ENCODE results near the gene PDGFRB. TPM values are rescaled to one million over a fixed set of nuclear protein-coding genes. Genes with fewer than 3 reads are reported as not detected.
A peak's percentile ranks its signal among the peaks of the same experiment; 100 is the strongest.

PDGFRB gene
- total and polyA plus RNA-seq, 9 of the 15 experiments (the other 6 are each of a cell fraction or from before 2014, with no cell fraction given): 0.01 to 1.5 (median 0.09) TPM; not detected in 3

DNA sequence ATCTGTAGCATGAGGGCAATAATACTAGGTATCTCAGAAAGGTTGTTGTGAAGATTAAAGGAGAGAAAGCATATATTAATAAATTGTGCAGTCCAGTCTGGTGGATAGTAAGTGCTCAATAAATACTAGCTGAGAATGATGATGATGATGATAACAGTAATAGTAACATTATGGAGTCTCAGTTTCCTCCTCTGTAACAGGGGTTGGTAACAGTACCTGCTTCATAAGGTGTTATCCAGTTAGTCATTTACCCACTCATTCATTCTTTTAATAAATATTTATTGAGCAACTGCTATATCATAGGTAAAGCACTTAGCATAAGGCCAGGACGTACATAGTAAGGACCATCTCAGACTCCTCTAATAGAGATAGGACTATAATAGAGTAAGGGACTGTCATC lies 41.8 kb upstream of the PDGFRB start:
- no TSS peak for BruUV-seq (replicated peaks)
- WGBS (ENCODE audit: insufficient coverage, low coverage, missing lambda C conversion rate): 6% methylated on average over 1 of the region's 1 CpG
- no peak overlapping the region for H3K4me2 ChIP-seq (ENCODE audit: insufficient read depth, low read length)
- H3K4me3 ChIP-seq: no peak overlapping the region
- H3K36me3 ChIP-seq (ENCODE audit: control insufficient read depth, insufficient read depth, low read length): no peaks in the 10 kb centered on the region
- H2AFZ ChIP-seq (ENCODE audit: low read depth, low read length): no peak overlapping the region
- no peaks in the 10 kb centered on the region for H3K79me2 ChIP-seq (ENCODE audit: control insufficient read depth, insufficient read depth, low read length)
- ChIA-PET POLR2A (interaction anchor here (0.6 to 1.6 kb wide), 3 partner anchors 9 to 246 kb away, joined by 3 to 4 read pairs (median 3); no protein-coding TSS in a partner anchor), CTCF (ENCODE audit: low intra/inter-chr PET ratio) (no interaction called here)
- no peak for DNase-seq (ENCODE audit: extremely low read depth in 1 of 4, low spot score in 3 of 4)
- no peak for FAIRE-seq
- H3K27ac ChIP-seq (ENCODE audit: extremely low read depth, low read depth, low read length): no peak overlapping the region
- no peaks in the 10 kb centered on the region for H3K9me1 ChIP-seq (ENCODE audit: control insufficient read depth, insufficient read depth, low read length)
- H3K27me3 ChIP-seq (ENCODE audit: control insufficient read depth in 2 of 2, insufficient read depth in 2 of 2, low read length in 2 of 2): peaks cover 39 to 78% of the 10 kb centered on the region in 2 experiments
- H3K9me3 ChIP-seq (replicated peaks; ENCODE audit: control insufficient read depth, insufficient read depth, low read depth, low read length): no peaks in the 10 kb centered on the region
- peaks cover 11% of the 10 kb centered on the region for H4K20me1 ChIP-seq (replicated peaks; ENCODE audit: control insufficient read depth, insufficient read depth, low read length)
- H3K4me1 ChIP-seq (replicated peaks in 1 of 2; ENCODE audit: control insufficient read depth in 2 of 2, insufficient read depth in 2 of 2, low read length in 2 of 2): peaks cover 0 to 6% of the 10 kb centered on the region in 2 experiments; a peak in 1 of 5 replicates
- in situ Hi-C loops (cut with MboI): no loop called here
- no peak for ATAC-seq
- intact Hi-C loops (cut with micrococcal nuclease): no loop called here
- H3K9ac ChIP-seq (ENCODE audit: insufficient read depth in 1 of 2, low read depth in 2 of 2, low read length in 2 of 2): no peak overlapping the region
- no peak for TF ChIP-seq GTF2A2 (tag; IDR thresholded peaks at IDR 0.05)
- peak; percentile 48 for TF ChIP-seq RBM25 (IDR thresholded peaks at IDR 0.05; ENCODE audit: low read depth, low read length, severe bottlenecking)

DNA sequence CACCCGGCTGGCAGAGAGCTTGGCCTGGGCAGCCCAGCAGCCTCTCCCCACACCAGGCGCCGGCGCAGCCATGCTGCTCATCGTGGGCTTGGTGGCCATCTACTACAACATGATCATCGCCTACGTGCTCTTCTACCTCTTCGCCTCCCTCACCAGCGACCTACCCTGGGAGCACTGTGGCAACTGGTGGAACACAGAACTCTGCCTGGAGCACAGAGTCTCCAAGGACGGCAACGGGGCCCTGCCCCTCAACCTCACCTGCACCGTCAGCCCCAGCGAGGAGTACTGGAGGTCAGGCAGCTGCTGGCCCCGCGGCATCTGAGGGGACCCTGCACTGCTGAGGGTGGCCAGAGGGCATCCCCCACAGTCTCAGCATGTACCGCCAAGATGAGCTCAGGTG lies 41.3 kb upstream of the PDGFRB start:
- 4% methylated on average over 16 of the region's 16 CpGs for WGBS (ENCODE audit: insufficient coverage, low coverage, missing lambda C conversion rate)
- Histone ChIP-seq H3K27ac (ENCODE audit: extremely low read depth, low read depth, low read length) (no peak overlapping the region), H4K20me1 (replicated peaks; ENCODE audit: control insufficient read depth, insufficient read depth, low read length) (peaks cover 8% of the 10 kb centered on the region; the same call in 1 of the 2 replicates), H3K9me1 (ENCODE audit: control insufficient read depth, insufficient read depth, low read length) (no peaks in the 10 kb centered on the region), H3K36me3 (ENCODE audit: control insufficient read depth, insufficient read depth, low read length) (no peaks in the 10 kb centered on the region), H3K4me1 (replicated peaks in 1 of 2; ENCODE audit: control insufficient read depth in 2 of 2, insufficient read depth in 2 of 2, low read length in 2 of 2) (peaks cover 0 to 6% of the 10 kb centered on the region in 2 experiments; a peak in 1 of 5 replicates), H3K4me2 (ENCODE audit: insufficient read depth, low read length) (no peak overlapping the region), H3K27me3 (ENCODE audit: control insufficient read depth in 2 of 2, insufficient read depth in 2 of 2, low read length in 2 of 2) (peaks cover 37 to 78% of the 10 kb centered on the region in 2 experiments), H3K4me3 (no peak overlapping the region), H2AFZ (ENCODE audit: low read depth, low read length) (no peak overlapping the region), H3K9me3 (replicated peaks; ENCODE audit: control insufficient read depth, insufficient read depth, low read depth, low read length) (no peaks in the 10 kb centered on the region), H3K79me2 (ENCODE audit: control insufficient read depth, insufficient read depth, low read length) (no peaks in the 10 kb centered on the region), H3K9ac (ENCODE audit: insufficient read depth in 1 of 2, low read depth in 2 of 2, low read length in 2 of 2) (no peak overlapping the region)
- FAIRE-seq (no peak), ATAC-seq (no peak), DNase-seq (ENCODE audit: extremely low read depth in 1 of 4, low spot score in 3 of 4) (no peak)
- CTCF ChIA-PET (ENCODE audit: low intra/inter-chr PET ratio): no interaction called here
- intact Hi-C loops (cut with micrococcal nuclease): no loop called here
- POLR2A ChIA-PET: interaction anchor here (0.6 to 1.6 kb wide), 4 partner anchors 9 to 247 kb away, joined by 3 to 4 read pairs (median 3); no protein-coding TSS in a partner anchor
- BruUV-seq (replicated peaks): no TSS peak
- in situ Hi-C loops (cut with MboI): no loop called here
- no peak for TF ChIP-seq ZBTB5 (IDR thresholded peaks at IDR 0.05)
- TF ChIP-seq, protein P1, sequence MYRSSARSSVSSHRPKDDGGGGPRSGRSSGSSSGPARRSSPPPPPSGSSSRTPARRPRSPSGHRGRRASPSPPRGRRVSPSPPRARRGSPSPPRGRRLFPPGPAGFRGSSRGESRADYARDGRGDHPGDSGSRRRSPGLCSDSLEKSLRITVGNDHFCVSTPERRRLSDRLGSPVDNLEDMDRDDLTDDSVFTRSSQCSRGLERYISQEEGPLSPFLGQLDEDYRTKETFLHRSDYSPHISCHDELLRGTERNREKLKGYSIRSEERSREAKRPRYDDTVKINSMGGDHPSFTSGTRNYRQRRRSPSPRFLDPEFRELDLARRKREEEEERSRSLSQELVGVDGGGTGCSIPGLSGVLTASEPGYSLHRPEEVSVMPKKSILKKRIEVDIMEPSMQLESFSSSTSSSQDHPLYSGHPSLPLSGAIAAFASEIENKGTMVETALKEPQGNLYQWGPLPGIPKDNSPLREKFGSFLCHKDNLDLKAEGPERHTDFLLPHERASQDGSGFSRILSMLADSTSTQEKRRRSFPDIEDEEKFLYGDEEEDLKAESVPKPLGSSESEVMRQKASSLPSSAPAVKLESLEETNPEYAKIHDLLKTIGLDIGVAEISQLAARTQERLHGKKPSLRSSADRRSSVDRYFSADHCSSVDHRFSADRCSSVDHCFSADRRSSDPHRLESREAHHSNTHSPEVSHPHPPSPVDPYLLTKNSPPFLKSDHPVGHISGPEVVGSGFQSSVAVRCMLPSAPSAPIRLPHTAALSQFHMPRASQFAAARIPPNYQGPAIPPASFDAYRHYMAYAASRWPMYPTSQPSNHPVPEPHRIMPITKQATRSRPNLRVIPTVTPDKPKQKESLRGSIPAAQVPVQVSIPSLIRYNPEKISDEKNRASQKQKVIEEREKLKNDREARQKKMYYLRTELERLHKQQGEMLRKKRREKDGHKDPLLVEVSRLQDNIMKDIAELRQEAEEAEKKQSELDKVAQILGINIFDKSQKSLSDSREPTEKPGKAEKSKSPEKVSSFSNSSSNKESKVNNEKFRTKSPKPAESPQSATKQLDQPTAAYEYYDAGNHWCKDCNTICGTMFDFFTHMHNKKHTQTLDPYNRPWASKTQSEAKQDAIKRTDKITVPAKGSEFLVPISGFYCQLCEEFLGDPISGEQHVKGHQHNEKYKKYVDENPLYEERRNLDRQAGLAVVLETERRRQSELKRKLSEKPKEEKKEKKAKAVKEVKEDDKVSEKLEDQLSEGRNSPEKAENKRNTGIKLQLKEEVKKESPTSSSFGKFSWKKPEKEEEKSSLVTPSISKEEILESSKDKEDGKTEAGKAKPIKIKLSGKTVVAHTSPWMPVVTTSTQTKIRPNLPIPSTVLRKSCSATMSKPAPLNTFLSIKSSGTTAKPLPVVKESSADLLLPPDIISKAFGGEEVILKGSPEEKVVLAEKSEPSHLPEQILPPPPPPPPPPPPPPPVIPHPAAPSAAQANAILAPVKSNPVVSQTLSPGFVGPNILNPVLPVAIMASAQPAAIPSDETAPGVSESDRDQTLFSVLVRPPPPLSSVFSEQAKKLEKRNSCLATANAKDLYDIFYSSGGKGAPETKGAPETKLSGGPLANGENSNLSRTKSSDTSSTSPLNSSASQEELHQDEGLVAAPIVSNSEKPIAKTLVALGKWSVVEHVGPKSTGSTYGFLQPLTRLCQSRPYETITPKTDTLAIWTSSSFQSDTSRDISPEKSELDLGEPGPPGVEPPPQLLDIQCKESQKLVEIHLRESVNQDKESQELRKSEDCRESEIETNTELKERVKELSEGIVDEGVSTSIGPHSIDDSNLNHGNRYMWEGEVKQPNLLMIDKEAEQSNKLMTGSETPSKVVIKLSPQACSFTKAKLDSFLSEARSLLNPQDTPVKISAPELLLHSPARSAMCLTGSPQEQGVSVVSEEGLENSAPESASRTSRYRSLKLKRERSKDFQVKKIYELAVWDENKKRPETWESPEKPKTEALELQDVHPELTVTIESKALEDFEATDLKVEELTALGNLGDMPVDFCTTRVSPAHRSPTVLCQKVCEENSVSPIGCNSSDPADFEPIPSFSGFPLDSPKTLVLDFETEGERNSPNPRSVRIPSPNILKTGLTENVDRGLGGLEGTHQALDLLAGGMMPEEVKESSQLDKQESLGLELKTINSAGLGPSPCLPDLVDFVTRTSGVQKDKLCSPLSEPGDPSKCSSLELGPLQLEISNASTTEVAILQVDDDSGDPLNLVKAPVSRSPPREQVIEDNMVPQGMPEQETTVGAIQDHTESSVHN (IDR thresholded peaks at IDR 0.05; ENCODE audit: borderline replicate concordance in 1 of 2, low read depth in 1 of 2): no peak
